ENCODE measurements around the gene ADARB1. TPM values are rescaled to one million over a fixed set of nuclear protein-coding genes. Genes with fewer than 3 reads are reported as not detected.

The ADARB1 gene
- total and polyA plus RNA-seq, 9 of the 15 experiments (the other 6 are each of a cell fraction or from before 2014, with no cell fraction given): 6.7 to 16.0 (median 8.3) TPM

DNA sequence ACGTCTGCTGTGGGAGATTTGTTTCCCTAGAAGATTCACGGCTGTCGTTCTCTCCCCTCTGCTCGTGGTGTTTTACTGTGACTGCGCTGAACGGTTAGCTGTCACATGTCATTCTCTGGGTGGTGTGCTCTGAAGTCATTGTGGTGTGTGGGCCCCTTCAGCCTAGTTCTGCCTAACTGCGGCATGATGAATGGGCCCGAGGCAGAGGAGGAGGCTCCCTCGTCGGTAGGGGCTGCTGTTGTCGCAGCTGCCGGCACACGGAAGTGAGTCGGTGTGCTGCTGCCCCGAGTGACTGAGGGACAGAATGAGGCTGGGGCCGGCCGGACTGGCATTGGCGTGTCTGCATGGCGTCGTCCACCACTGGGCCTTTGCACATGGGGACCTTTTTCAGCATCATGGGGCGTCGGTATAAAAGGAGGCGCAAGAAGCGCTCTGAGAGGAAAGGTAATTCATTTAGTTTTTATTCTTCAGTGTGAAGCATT, 77.9 kb downstream of the ADARB1 start (continued):
- TF ChIP-seq, protein P1, sequence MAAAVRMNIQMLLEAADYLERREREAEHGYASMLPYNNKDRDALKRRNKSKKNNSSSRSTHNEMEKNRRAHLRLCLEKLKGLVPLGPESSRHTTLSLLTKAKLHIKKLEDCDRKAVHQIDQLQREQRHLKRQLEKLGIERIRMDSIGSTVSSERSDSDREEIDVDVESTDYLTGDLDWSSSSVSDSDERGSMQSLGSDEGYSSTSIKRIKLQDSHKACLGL (CRISPR knock-in tag; IDR thresholded peaks at IDR 0.05; ENCODE audit: borderline replicate concordance, poor library complexity, severe bottlenecking): no peak
- TF ChIP-seq, protein P2, sequence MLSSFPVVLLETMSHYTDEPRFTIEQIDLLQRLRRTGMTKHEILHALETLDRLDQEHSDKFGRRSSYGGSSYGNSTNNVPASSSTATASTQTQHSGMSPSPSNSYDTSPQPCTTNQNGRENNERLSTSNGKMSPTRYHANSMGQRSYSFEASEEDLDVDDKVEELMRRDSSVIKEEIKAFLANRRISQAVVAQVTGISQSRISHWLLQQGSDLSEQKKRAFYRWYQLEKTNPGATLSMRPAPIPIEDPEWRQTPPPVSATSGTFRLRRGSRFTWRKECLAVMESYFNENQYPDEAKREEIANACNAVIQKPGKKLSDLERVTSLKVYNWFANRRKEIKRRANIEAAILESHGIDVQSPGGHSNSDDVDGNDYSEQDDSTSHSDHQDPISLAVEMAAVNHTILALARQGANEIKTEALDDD (IDR thresholded peaks at IDR 0.05): peak; percentile 71; the same call in 1 of the 2 replicates
- TF ChIP-seq ZNF764 (CRISPR knock-in tag; IDR thresholded peaks at IDR 0.05; ENCODE audit: low read depth) (no peak), ZNF707 (CRISPR knock-in tag; conservative IDR thresholded peaks at IDR 0.05) (no peak), COPS2 (conservative IDR thresholded peaks at IDR 0.05) (no peak), SMAD4 (CRISPR knock-in tag; conservative IDR thresholded peaks at IDR 0.05) (peak; percentile 80), FOXK2 (conservative IDR thresholded peaks at IDR 0.05 in 1 of 2, IDR thresholded peaks at IDR 0.05 in 1 of 2; ENCODE audit: low read depth in 2 of 2) (peak in 1 of 2 experiments; percentile 64; a peak in 2 of 4 replicates), EZH2 (IDR thresholded peaks at IDR 0.05; ENCODE audit: borderline replicate concordance, low read depth, low read length) (no peak), ZNF584 (CRISPR knock-in tag; IDR thresholded peaks at IDR 0.05; ENCODE audit: low read depth) (no peak), TEAD1 (CRISPR knock-in tag; IDR thresholded peaks at IDR 0.05) (peak in 1 of 2 experiments; percentile 68; a peak in 2 of 4 replicates), ZBED1 (IDR thresholded peaks at IDR 0.05) (no peak), ZNF24 (IDR thresholded peaks at IDR 0.05) (peak; percentile 55; the same call in 1 of the 2 replicates), ZFP1 (CRISPR knock-in tag; IDR thresholded peaks at IDR 0.05) (no peak), ZNF436 (CRISPR knock-in tag; IDR thresholded peaks at IDR 0.05) (no peak)
- TF ChIP-seq, protein P3, sequence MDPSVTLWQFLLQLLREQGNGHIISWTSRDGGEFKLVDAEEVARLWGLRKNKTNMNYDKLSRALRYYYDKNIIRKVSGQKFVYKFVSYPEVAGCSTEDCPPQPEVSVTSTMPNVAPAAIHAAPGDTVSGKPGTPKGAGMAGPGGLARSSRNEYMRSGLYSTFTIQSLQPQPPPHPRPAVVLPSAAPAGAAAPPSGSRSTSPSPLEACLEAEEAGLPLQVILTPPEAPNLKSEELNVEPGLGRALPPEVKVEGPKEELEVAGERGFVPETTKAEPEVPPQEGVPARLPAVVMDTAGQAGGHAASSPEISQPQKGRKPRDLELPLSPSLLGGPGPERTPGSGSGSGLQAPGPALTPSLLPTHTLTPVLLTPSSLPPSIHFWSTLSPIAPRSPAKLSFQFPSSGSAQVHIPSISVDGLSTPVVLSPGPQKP (CRISPR knock-in tag; IDR thresholded peaks at IDR 0.05): no peak
- TF ChIP-seq, protein P4, sequence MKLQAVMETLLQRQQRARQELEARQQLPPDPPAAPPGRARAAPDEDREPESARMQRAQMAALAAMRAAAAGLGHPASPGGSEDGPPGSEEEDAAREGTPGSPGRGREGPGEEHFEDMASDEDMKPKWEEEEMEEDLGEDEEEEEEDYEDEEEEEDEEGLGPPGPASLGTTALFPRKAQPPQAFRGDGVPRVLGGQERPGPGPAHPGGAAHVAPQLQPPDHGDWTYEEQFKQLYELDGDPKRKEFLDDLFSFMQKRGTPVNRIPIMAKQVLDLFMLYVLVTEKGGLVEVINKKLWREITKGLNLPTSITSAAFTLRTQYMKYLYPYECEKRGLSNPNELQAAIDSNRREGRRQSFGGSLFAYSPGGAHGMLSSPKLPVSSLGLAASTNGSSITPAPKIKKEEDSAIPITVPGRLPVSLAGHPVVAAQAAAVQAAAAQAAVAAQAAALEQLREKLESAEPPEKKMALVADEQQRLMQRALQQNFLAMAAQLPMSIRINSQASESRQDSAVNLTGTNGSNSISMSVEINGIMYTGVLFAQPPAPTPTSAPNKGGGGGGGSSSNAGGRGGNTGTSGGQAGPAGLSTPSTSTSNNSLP (IDR thresholded peaks at IDR 0.05; ENCODE audit: borderline replicate concordance, low read depth, low read length): no peak
- TF ChIP-seq, protein P5, sequence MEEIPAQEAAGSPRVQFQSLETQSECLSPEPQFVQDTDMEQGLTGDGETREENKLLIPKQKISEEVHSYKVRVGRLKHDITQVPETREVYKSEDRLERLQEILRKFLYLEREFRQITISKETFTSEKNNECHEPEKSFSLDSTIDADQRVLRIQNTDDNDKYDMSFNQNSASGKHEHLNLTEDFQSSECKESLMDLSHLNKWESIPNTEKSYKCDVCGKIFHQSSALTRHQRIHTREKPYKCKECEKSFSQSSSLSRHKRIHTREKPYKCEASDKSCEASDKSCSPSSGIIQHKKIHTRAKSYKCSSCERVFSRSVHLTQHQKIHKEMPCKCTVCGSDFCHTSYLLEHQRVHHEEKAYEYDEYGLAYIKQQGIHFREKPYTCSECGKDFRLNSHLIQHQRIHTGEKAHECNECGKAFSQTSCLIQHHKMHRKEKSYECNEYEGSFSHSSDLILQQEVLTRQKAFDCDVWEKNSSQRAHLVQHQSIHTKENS (CRISPR knock-in tag; IDR thresholded peaks at IDR 0.05): no peak
- TF ChIP-seq, protein P6, sequence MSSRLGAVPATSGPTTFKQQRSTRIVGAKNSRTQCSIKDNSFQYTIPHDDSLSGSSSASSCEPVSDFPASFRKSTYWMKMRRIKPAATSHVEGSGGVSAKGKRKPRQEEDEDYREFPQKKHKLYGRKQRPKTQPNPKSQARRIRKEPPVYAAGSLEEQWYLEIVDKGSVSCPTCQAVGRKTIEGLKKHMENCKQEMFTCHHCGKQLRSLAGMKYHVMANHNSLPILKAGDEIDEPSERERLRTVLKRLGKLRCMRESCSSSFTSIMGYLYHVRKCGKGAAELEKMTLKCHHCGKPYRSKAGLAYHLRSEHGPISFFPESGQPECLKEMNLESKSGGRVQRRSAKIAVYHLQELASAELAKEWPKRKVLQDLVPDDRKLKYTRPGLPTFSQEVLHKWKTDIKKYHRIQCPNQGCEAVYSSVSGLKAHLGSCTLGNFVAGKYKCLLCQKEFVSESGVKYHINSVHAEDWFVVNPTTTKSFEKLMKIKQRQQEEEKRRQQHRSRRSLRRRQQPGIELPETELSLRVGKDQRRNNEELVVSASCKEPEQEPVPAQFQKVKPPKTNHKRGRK (tag; IDR thresholded peaks at IDR 0.05): no peak
- TF ChIP-seq, protein P7, sequence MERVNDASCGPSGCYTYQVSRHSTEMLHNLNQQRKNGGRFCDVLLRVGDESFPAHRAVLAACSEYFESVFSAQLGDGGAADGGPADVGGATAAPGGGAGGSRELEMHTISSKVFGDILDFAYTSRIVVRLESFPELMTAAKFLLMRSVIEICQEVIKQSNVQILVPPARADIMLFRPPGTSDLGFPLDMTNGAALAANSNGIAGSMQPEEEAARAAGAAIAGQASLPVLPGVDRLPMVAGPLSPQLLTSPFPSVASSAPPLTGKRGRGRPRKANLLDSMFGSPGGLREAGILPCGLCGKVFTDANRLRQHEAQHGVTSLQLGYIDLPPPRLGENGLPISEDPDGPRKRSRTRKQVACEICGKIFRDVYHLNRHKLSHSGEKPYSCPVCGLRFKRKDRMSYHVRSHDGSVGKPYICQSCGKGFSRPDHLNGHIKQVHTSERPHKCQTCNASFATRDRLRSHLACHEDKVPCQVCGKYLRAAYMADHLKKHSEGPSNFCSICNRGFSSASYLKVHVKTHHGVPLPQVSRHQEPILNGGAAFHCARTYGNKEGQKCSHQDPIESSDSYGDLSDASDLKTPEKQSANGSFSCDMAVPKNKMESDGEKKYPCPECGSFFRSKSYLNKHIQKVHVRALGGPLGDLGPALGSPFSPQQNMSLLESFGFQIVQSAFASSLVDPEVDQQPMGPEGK (CRISPR knock-in tag; IDR thresholded peaks at IDR 0.05; ENCODE audit: borderline replicate concordance): no peak

Measured in K562 (cell line).